Dermis blood vessel endothelial cell (primary cell): Measurements from ENCODE around the gene KIAA1671. TPM values are rescaled to one million over a fixed set of nuclear protein-coding genes. Genes with fewer than 3 reads are reported as not detected.
A peak's percentile ranks its signal among the peaks of the same experiment; 100 is the strongest.

Experiments
- DNase-seq: peaks from one replicate; pipeline ENCODE4 v3.0.0; 2010
- total RNA-seq: library from RNA; depleted of rRNA; stranded (reverse); fragments of >200 nt; gene quantifications from 2 replicates; pipeline ENCODE4 v1.2.3, GENCODE V29; 2014

Gene KIAA1671
- total RNA-seq, 1 donor from 2014 or later = 41.9 TPM

GRCh38 chr22:25147642-25147928, 195.1 kb downstream of the KIAA1671 start:
- DNase-seq = no peak

- DNase-seq = peak; percentile 73
Observed at GRCh38 chr22:25148149-25148691, 195.7 kb downstream of the KIAA1671 start.

- DNase-seq = no peak
Observed at GRCh38 chr22:25149014-25149413, 196.5 kb downstream of the KIAA1671 start.

- peak; percentile 63 for DNase-seq
Observed at GRCh38 chr22:25153961-25154666, 201.6 kb downstream of the KIAA1671 start.

GRCh38 chr22:25154667-25154999, 202.1 kb downstream of the KIAA1671 start:
- no peak for DNase-seq

- no peak for DNase-seq
Observed at GRCh38 chr22:25156736-25157135, 204.2 kb downstream of the KIAA1671 start.

- DNase-seq = no peak
Observed at GRCh38 chr22:25159028-25159427, 206.5 kb downstream of the KIAA1671 start.

- no peak for DNase-seq
Observed at GRCh38 chr22:25160120-25160996, 207.8 kb downstream of the KIAA1671 start.

GRCh38 chr22:25161017-25161915, 208.8 kb downstream of the KIAA1671 start:
- DNase-seq = no peak

GRCh38 chr22:25161916-25162530, 209.5 kb downstream of the KIAA1671 start:
- no peak for DNase-seq

GRCh38 chr22:25162561-25162960, 210.0 kb downstream of the KIAA1671 start:
- no peak for DNase-seq

- DNase-seq = no peak
Observed at GRCh38 chr22:25165785-25166184, 213.3 kb downstream of the KIAA1671 start.

- DNase-seq = no peak
Observed at GRCh38 chr22:25166266-25167040, 213.9 kb downstream of the KIAA1671 start.

- DNase-seq = no peak
Observed at GRCh38 chr22:25167082-25167481, 214.6 kb downstream of the KIAA1671 start.

- DNase-seq = no peak
Observed at GRCh38 chr22:25167834-25168601, 215.5 kb downstream of the KIAA1671 start.

- DNase-seq = no peak
Observed at GRCh38 chr22:25169278-25170031, 216.9 kb downstream of the KIAA1671 start.

GRCh38 chr22:25170426-25170980, 218.0 kb downstream of the KIAA1671 start:
- no peak for DNase-seq

GRCh38 chr22:25172153-25172552, 219.6 kb downstream of the KIAA1671 start:
- peak; percentile 67 for DNase-seq

- DNase-seq = no peak
Observed at GRCh38 chr22:25174156-25174887, 221.8 kb downstream of the KIAA1671 start.
